Right atrium auricular region (tissue), 2 donors: ENCODE data around the gene RELB. TPM values are rescaled to one million over a fixed set of nuclear protein-coding genes. Genes with fewer than 3 reads are reported as not detected.

ENCODE experiments used
- DNase-seq: peaks from one replicate; pipeline ENCODE4 v3.0.0-alpha.2; 2019; ENCODE audit warnings: low spot score
- H3K27ac ChIP-seq, 2 donors: fragments of 200-600 bp; sonication (generic); 1 replicate in 1 of 2; 2 replicates in 1 of 2; pipeline ENCODE4 v1.5.1; 2016 to 2019
- H3K27me3 ChIP-seq, 2 donors: fragments of 200-600 bp; sonication (generic); one replicate each; pipeline versions ENCODE4 v1.5.1 to v1.6.0; 2017 to 2019
- H3K36me3 ChIP-seq: fragments of 200-600 bp; sonication (generic); one replicate; pipeline ENCODE4 v1.5.1; 2016
- H3K4me1 ChIP-seq, 2 donors: fragments of 200-600 bp; sonication (generic); one replicate each; pipeline versions ENCODE4 v1.5.1 to v1.6.0; 2017 to 2019
- H3K4me3 ChIP-seq, 2 donors: fragments of 200-600 bp; sonication (generic); 1 replicate in 1 of 2; 2 replicates in 1 of 2; pipeline ENCODE4 v1.5.1; 2017 to 2019; ENCODE audit warnings: mild to moderate bottlenecking in 1 of 2, moderate library complexity in 1 of 2
- H3K9me3 ChIP-seq, 2 donors: fragments of 200-600 bp; sonication (generic); one replicate each; pipeline ENCODE4 v1.5.1; 2019
- CTCF ChIP-seq, 2 donors: fragments of 200-600 bp; sonication (generic); IDR thresholded peaks; one replicate each; pipeline ENCODE4 v1.5.1; 2019; ENCODE audit warnings: antibody characterized with exemption in 2 of 2
- total RNA-seq, 2 donors: library from RNA; depleted of rRNA; stranded (reverse); fragments of >200 nt; gene quantifications; one replicate each; pipeline ENCODE4 v1.1.0, GENCODE V29; 2016

The RELB gene
- total RNA-seq, 2 donors from 2014 or later: 1.3 to 3.1 TPM

- H3K4me3 ChIP-seq: no peak overlapping the region
- peaks cover 8% of the 10 kb centered on the region for H3K36me3 ChIP-seq
- peaks cover 0 to 13% of the 10 kb centered on the region in 2 donors for H3K4me1 ChIP-seq
- no peak for TF ChIP-seq CTCF (IDR thresholded peaks at IDR 0.05)
- no peak overlapping the region for H3K27ac ChIP-seq
- DNase-seq: no peak
- H3K27me3 ChIP-seq: no peaks in the 10 kb centered on the region
- no peaks in the 10 kb centered on the region for H3K9me3 ChIP-seq
Measured at GRCh38 chr19:45087531-45087930, 86.3 kb downstream of the RELB start.

Other genes starting within 250 kb of the RELB start
- gene CBLC, start 223.6 kb upstream of the RELB start, total RNA-seq: not detected
- gene BCAM, start 192.4 kb upstream of the RELB start, total RNA-seq: 100 to 1,000 TPM in 1 of 2 donors, 10 to 100 TPM in 1; 82.1 to 102 TPM
- gene NECTIN2, start 155.2 kb upstream of the RELB start, total RNA-seq: 10 to 100 TPM; 65.1 to 95.7 TPM
- 10 to 100 TPM; 33.7 to 39.0 TPM for gene TOMM40, start 110.2 kb upstream of the RELB start, total RNA-seq
- 100 to 1,000 TPM in 1 of 2 donors, 10 to 100 TPM in 1; 85.3 to 403 TPM for gene APOE, start 95.7 kb upstream of the RELB start, total RNA-seq
- gene APOC1, start 86.9 kb upstream of the RELB start, total RNA-seq: 1 to 10 TPM; 3.6 to 6.5 TPM
- not detected for gene APOC4, start 59.2 kb upstream of the RELB start, total RNA-seq
- not detected for gene APOC2, start 55.4 kb upstream of the RELB start, total RNA-seq
- gene CLPTM1, start 46.1 kb upstream of the RELB start, total RNA-seq: 10 to 100 TPM; 75.9 to 83.5 TPM
- 10 to 100 TPM; 29.6 to 31.3 TPM for gene CLASRP, start 37.6 kb downstream of the RELB start, total RNA-seq
- under 1 TPM in 1 of 2 donors, not detected in 1; 0.43 TPM for gene ZNF296, start 75.0 kb downstream of the RELB start, total RNA-seq
- 10 to 100 TPM; 11.3 to 20.0 TPM for gene GEMIN7, start 77.8 kb downstream of the RELB start, total RNA-seq
- 10 to 100 TPM; 21.7 to 22.9 TPM for gene PPP1R37, start 91.7 kb downstream of the RELB start, total RNA-seq
- under 1 TPM; 0.16 to 0.22 TPM for gene NKPD1, start 159.5 kb downstream of the RELB start, total RNA-seq
- 10 to 100 TPM; 17.9 to 22.8 TPM for gene TRAPPC6A, start 176.8 kb downstream of the RELB start, total RNA-seq
- gene BLOC1S3, start 177.3 kb downstream of the RELB start, total RNA-seq: 1 to 10 TPM; 5.0 to 5.6 TPM
- gene EXOC3L2, start 243.9 kb downstream of the RELB start, total RNA-seq: 1 to 10 TPM; 3.0 to 8.2 TPM
- gene MARK4, start 249.8 kb downstream of the RELB start, total RNA-seq: 10 to 100 TPM; 18.2 to 24.1 TPM